Measurements from ENCODE around the gene LZTR1. TPM values are rescaled to one million over a fixed set of nuclear protein-coding genes. Genes with fewer than 3 reads are reported as not detected.
A peak's percentile ranks its signal among the peaks of the same experiment; 100 is the strongest.
"Not testable (repeated sequence)": the region's sequence is repeated elsewhere in the genome, so short reads cannot be mapped to it uniquely, and the experiment has no call there.

The LZTR1 gene
- total RNA-seq, 1 experiment from 2014 or later, result 54.3 TPM

GRCh38 chr22:20940186-20940651 is 41.9 kb upstream of the LZTR1 start:
- TF ChIP-seq EZH2 (IDR thresholded peaks at IDR 0.05; ENCODE audit: borderline replicate concordance, low read depth, low read length, poor library complexity, severe bottlenecking) (no peak), CTCF (conservative IDR thresholded peaks at IDR 0.05; ENCODE audit: low read depth, low read length) (no peak)
- H3K4me3 ChIP-seq (ENCODE audit: low read depth, low read length, poor library complexity, severe bottlenecking), result no peak overlapping the region
- H3K9me3 ChIP-seq (ENCODE audit: low read depth, low read length, poor library complexity, severe bottlenecking), result no peaks in the 10 kb centered on the region
- H3K27ac ChIP-seq (ENCODE audit: low read depth, low read length, poor library complexity, severe bottlenecking), result no peak overlapping the region
- BruUV-seq (replicated peaks), result no TSS peak
- CTCF ChIA-PET, result no interaction called here
- H3K4me1 ChIP-seq (ENCODE audit: insufficient read depth, low read length, poor library complexity, severe bottlenecking), result peaks cover 11% of the 10 kb centered on the region
- POLR2A ChIA-PET (ENCODE audit: low non-redundant PET), result interaction anchor here (0.6 kb wide), 1 partner anchor 9 kb away, joined by 7 read pairs; no protein-coding TSS in a partner anchor
- DNase-seq (ENCODE audit: low spot score), result peak; percentile 54
- peaks cover 22% of the 10 kb centered on the region for H3K36me3 ChIP-seq (ENCODE audit: insufficient read depth, low read length, poor library complexity, severe bottlenecking)
- intact Hi-C loops (cut with micrococcal nuclease; ENCODE audit: unreplicated experiment), result loop anchor here (10.0 kb wide), 2 partner anchors 55 to 135 kb away; no protein-coding TSS in a partner anchor
- H3K27me3 ChIP-seq (replicated peaks; ENCODE audit: insufficient read depth, low read depth, low read length, poor library complexity), result no peaks in the 10 kb centered on the region

- DNase-seq (ENCODE audit: low spot score), result no peak
- intact Hi-C loops (cut with micrococcal nuclease; ENCODE audit: unreplicated experiment), result loop anchor here (10.0 kb wide), 2 partner anchors 56 to 136 kb away; no protein-coding TSS in a partner anchor
- ChIA-PET POLR2A (ENCODE audit: low non-redundant PET) (no interaction called here), CTCF (no interaction called here)
- no TSS peak for BruUV-seq (replicated peaks)
- Histone ChIP-seq H3K36me3 (ENCODE audit: insufficient read depth, low read length, poor library complexity, severe bottlenecking) (peaks cover 15% of the 10 kb centered on the region), H3K27ac (ENCODE audit: low read depth, low read length, poor library complexity, severe bottlenecking) (no peak overlapping the region), H3K4me3 (ENCODE audit: low read depth, low read length, poor library complexity, severe bottlenecking) (no peak overlapping the region), H3K9me3 (ENCODE audit: low read depth, low read length, poor library complexity, severe bottlenecking) (no peaks in the 10 kb centered on the region), H3K27me3 (replicated peaks; ENCODE audit: insufficient read depth, low read depth, low read length, poor library complexity) (no peaks in the 10 kb centered on the region), H3K4me1 (ENCODE audit: insufficient read depth, low read length, poor library complexity, severe bottlenecking) (peaks cover 11% of the 10 kb centered on the region)
- TF ChIP-seq CTCF (conservative IDR thresholded peaks at IDR 0.05; ENCODE audit: low read depth, low read length) (no peak), EZH2 (IDR thresholded peaks at IDR 0.05; ENCODE audit: borderline replicate concordance, low read depth, low read length, poor library complexity, severe bottlenecking) (no peak)
Measured at GRCh38 chr22:20940904-20941385, 41.2 kb upstream of the LZTR1 start.

GRCh38 chr22:20942203-20942902 is 39.7 kb upstream of the LZTR1 start:
- H3K27ac ChIP-seq (ENCODE audit: low read depth, low read length, poor library complexity, severe bottlenecking); H3K4me3 ChIP-seq (ENCODE audit: low read depth, low read length, poor library complexity, severe bottlenecking); H3K36me3 ChIP-seq (ENCODE audit: insufficient read depth, low read length, poor library complexity, severe bottlenecking); H3K9me3 ChIP-seq (ENCODE audit: low read depth, low read length, poor library complexity, severe bottlenecking); H3K27me3 ChIP-seq (replicated peaks; ENCODE audit: insufficient read depth, low read depth, low read length, poor library complexity); DNase-seq (ENCODE audit: low spot score); BruUV-seq (replicated peaks); CTCF ChIA-PET; H3K4me1 ChIP-seq (ENCODE audit: insufficient read depth, low read length, poor library complexity, severe bottlenecking); POLR2A ChIA-PET (ENCODE audit: low non-redundant PET): not testable (repeated sequence)
- intact Hi-C loops (cut with micrococcal nuclease; ENCODE audit: unreplicated experiment), result loop anchor here (10.0 kb wide), 2 partner anchors 58 to 138 kb away; no protein-coding TSS in a partner anchor

All from A673 (cell line).